ENCODE measurements around the gene ZNF778.
"Not testable (repeated sequence)": the region's sequence is repeated elsewhere in the genome, so short reads cannot be mapped to it uniquely, and the experiment has no call there.

ZNF778 gene

GRCh38 chr16:89179656-89180315 is 37.7 kb upstream of the ZNF778 start:
- DNase-seq (ENCODE audit: low read depth, low spot score) = no peak

GRCh38 chr16:89183463-89183862 is 34.0 kb upstream of the ZNF778 start:
- DNase-seq (ENCODE audit: low read depth, low spot score) = no peak

GRCh38 chr16:89183975-89184676 is 33.4 kb upstream of the ZNF778 start:
- DNase-seq (ENCODE audit: low read depth, low spot score) = no peak

- DNase-seq (ENCODE audit: low read depth, low spot score) = no peak
Measured at GRCh38 chr16:89184677-89184932, 32.9 kb upstream of the ZNF778 start.

GRCh38 chr16:89184933-89185794 is 32.3 kb upstream of the ZNF778 start:
- DNase-seq (ENCODE audit: low read depth, low spot score) = no peak

GRCh38 chr16:89185887-89186592 is 31.5 kb upstream of the ZNF778 start:
- not testable (repeated sequence) for DNase-seq (ENCODE audit: low read depth, low spot score)

- not testable (repeated sequence) for DNase-seq (ENCODE audit: low read depth, low spot score)
Measured at GRCh38 chr16:89186593-89187031, 30.9 kb upstream of the ZNF778 start.

- DNase-seq (ENCODE audit: low read depth, low spot score) = no peak
Measured at GRCh38 chr16:89187032-89187769, 30.3 kb upstream of the ZNF778 start.

GRCh38 chr16:89187770-89188392 is 29.6 kb upstream of the ZNF778 start:
- DNase-seq (ENCODE audit: low read depth, low spot score) = no peak

- DNase-seq (ENCODE audit: low read depth, low spot score) = not testable (repeated sequence)
Measured at GRCh38 chr16:89188471-89189357, 28.8 kb upstream of the ZNF778 start.

- DNase-seq (ENCODE audit: low read depth, low spot score) = no peak
Measured at GRCh38 chr16:89189358-89190025, 28.0 kb upstream of the ZNF778 start.

- DNase-seq (ENCODE audit: low read depth, low spot score) = no peak
Measured at GRCh38 chr16:89190150-89190958, 27.1 kb upstream of the ZNF778 start.

GRCh38 chr16:89191033-89191900 is 26.2 kb upstream of the ZNF778 start:
- DNase-seq (ENCODE audit: low read depth, low spot score) = no peak

- DNase-seq (ENCODE audit: low read depth, low spot score) = no peak
Measured at GRCh38 chr16:89191901-89192185, 25.7 kb upstream of the ZNF778 start.

GRCh38 chr16:89192186-89192955 is 25.1 kb upstream of the ZNF778 start:
- DNase-seq (ENCODE audit: low read depth, low spot score) = peak; percentile 91

GRCh38 chr16:89192956-89193575 is 24.4 kb upstream of the ZNF778 start:
- no peak for DNase-seq (ENCODE audit: low read depth, low spot score)

Measured in astrocyte of the hippocampus (primary cell).